Esophagus mucosa (tissue), 1 donor: ENCODE data around the gene LEMD3. TPM values are rescaled to one million over a fixed set of nuclear protein-coding genes. Genes with fewer than 3 reads are reported as not detected.

Source experiments
- ATAC-seq: fragments of 200-7000 bp; cut with Tn5 transposase; one replicate; pipeline ENCODE4 v1.9.1; 2020
- total RNA-seq: library from RNA; stranded (reverse); gene quantifications from one replicate; pipeline ENCODE4 v1.2.4, GENCODE V29; 2023
- donor health status: DM: yes; HTN: yes; CAD: no.

LEMD3 gene
- total RNA-seq, 1 donor from 2014 or later: 14.1 TPM

DNA sequence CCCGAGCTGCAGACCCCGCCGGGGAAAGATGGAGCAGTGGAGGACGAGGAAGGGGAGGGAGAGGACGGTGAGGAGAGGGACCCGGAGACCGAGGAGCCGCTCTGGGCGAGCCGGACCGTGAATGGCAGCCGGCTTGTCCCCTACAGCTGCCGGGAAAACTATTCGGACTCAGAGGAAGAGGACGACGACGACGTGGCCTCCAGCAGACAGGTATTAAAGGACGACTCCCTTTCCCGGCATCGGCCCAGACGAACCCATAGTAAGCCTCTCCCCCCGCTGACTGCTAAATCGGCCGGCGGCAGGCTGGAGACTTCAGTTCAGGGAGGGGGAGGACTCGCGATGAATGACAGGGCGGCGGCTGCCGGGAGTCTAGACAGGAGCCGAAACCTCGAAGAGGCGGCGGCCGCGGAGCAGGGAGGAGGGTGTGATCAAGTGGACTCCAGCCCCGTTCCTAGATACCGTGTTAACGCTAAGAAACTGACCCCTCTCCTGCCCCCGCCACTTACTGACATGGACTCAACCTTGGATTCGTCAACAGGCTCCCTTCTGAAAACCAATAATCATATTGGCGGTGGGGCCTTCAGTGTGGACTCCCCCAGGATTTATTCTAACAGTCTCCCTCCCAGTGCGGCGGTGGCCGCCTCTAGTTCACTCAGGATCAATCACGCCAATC is 962 bp downstream of the LEMD3 start:
- ATAC-seq: peak; percentile 72

DNA sequence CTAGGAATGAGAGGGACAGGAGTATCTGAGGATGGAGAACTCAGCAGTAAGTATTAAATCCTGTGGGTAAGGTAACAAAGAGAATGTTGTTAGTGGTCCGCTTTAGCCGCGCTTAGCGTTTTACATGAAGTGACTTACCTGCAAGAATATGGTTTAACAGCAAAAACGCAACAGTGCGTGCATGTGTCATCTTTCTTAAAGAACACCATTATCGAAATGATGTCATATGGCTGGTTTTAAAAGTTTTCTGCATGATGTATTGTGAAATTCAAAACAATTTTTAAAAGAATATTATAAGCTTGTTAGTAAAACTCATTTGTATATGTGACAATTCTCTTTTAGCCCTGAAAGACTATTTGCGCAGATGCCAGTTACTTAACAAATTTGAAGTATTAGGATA is 1.7 kb downstream of the LEMD3 start:
- ATAC-seq: no peak

DNA sequence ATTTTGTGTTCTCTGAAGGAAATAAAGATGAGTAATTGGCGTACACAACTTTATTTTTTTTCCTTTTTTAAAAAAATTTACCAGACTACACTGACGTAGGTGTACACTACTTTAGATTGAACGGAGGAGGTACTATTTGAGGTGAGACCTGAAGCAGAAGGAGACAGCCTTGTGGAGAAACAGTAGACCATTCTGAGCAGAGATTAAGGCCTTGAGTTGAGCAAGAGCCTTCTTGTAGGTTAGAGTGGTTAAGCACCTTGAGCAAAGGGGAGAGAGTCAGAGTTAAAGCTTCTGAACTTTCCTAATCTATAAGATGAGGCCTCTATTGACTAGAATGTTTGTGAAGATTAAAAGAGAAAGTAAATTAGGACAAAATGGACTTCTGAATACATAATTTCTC is 2.5 kb downstream of the LEMD3 start:
- no peak for ATAC-seq

DNA sequence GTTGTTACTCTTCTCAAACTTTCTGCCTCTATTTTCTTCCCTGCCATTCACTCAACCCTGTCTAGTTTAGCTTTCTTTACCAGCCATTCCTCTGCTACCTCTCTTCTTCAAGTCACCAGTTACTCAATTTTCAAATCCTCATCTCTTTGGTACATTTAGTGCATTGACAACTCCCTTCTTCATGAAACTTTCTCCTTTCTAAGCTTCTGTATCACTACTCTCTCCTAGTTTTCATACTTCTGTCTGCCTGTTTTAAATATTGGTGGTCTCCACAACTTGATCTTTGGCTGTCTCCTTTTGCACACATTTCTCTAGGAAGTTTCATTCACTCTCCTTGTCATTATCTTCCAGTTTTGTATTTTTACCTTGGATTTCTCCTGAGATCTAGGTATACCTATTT is 6.0 kb downstream of the LEMD3 start:
- ATAC-seq: no peak

DNA sequence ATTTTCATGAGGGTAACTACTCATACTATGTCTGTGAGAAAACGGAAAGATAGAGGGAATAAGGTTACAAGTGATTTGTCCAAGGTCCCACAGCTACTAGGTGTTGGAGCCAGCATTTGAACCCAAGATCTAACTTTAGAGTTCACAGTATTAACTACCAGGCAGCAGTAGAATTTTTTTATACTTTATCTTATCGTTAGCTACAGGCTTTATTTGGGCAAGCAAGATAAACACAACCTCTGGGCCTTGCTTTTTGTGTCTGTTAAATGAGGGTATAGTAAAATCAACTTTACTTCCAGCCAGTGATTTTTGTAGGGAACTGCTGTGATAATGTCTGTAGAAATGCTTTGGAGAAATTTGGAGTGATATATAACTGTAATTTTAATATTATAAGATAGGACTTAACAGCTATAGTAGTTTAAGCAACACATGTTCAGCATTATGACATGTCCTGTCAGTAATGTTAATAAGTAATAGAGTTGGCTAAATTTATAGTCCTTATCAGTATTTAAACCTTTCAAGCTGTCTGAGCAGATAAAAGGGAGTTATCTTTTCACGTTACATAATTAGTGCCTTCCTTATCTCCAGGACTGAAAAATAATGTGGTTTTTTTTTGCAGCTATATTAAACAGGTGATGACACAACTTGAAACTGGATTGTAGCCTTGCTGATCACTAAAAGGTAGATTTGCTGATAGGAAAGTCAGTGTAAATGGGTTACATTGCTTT is 12.8 kb downstream of the LEMD3 start:
- no peak for ATAC-seq

DNA sequence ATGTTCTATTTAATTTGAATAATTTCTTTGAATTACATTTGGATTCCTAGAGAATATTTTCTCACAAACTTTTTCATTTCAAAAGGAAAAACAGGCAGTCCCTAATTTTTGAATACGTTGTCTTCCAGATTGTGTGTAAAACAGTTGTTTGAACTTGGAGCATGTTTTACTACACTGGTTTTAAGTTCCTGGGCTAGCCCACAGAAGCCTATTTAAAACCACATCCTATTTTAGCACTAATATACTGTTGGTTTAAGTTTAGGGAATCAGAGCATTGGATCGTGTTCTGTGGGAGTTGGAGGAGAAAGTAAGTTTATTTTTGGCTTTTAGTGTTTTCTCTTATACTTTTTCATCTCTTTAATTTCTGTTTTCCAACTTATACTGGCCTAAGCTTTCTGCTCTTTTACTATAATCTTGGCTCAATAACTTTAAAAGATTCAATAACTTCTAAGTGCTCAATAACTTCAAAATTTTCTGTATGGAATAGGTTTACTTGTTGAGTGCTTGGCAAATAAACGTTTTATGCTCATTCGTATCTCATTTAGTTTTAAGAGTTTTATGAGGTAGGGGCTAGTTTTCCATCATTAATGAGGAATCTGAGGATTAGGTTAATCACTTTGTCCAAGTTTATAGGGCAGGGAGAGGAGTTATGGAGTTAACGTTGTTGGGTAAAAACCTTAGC is 14.9 kb downstream of the LEMD3 start:
- ATAC-seq: no peak

DNA sequence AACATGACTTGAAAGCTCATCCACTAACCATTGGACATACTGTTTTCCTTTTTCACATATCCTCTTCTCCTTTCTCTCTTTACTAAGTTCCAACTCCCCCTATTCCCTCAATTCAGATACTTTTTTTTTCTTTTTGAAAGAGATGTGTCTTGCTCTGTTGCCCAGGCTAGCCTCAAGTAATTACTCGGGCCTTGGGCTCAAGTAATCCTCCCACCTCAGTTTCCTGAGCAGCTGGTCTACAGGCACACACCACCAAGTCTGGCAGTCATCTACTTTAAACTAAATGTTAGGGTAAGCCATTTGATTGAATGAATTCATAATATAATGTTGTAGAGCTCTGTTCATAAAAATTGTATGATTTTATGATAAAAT is 15.5 kb downstream of the LEMD3 start:
- no peak for ATAC-seq

DNA sequence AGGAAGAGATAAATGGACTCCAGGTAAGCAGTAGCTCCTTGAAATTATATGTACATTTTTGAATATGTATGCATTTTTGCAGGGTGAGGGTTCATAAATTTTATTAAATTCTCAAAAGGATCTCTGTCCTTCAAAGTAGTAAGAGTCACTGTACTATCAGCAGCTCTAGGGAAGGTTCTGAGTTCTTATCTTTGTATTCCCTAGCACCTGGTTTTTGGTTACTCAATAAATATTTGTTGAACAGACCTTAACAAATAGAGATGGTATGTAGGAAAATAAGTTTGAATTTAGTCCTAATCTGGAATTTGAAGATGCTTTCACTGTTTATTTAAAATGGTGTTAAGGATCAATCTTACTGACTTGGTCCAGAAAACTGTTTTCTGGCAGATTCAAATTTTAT is 18.3 kb downstream of the LEMD3 start:
- ATAC-seq: no peak

DNA sequence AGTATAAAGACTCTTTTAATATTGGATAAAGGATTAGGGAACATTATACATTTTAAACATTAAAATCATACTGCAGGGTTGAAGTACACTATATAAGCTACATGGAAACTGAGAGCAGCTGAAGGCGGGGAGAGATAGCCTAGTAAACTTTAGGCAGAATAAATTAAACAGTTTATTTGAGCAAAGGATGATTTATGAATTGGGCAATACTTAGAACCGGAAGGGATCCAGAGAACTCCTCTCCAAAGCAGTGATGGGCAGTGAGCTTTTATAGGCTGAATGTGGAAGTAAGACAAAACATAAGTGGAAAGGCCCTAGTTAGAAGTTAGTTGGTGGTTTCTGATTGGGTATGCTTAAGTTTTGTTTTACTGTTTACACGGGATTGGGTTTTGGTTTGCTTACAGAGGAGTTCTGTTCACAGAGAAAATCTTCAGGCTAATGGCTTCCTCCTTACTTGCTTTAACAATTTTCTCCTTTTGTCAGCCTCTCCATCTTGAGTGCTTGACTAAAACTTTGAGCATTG is 18.9 kb downstream of the LEMD3 start:
- ATAC-seq: no peak

DNA sequence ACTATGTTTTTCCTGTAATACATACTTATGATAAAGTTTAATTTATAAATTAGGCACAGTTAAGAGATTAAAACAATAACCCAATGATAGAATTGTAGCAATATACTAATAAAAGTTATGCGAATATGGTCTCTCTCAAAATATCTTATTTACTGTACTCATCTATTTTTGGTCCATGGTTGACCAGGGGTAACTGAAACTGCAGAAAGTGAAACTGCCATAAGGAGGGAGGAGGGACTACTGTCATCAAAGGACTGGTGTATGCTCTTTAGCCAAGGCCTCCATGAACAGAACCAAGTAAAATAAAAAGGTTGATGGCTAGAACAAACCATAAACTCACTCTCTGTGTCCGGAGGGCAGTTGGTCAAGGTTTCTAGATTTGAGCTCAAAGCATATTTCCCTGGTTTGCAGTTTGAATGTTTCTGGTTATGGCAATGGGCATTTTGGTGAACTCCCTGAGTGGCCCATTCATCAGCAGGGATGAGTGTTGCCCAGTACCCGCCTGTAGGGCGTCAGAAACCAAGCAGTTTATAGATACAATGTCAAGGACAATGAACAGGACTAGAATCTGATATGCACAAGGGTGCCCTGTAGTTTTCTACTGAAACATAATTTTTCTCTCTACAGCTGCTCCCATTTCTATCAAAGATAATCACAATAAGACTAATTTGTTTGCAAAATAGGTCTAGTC is 19.8 kb downstream of the LEMD3 start:
- ATAC-seq: no peak

DNA sequence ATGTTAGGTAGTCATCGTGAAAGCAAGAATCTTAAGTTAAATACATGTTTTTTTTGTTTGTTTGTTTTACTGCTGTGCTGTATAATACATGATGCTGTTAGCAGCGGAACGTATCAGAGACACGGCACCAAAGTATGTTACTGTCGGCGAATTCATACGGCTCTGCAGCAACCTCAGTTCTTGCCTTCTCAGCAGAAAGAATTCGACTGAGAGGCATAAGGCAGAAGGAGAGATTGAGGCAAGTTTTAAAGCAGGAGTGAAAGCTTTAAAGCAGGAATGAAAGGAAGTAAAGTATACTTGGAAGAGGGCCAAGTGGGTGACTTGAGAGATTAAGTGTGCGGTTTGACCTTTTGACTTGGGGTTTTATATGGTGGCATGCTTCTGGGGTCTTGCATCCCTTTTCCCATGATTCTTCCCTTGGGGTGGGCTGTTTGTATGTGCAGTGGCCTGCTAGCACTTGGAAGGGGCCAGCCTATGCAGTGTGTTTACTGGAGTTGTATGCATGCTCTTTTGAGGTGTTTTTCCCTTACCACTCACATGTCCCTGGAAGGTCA is 23.7 kb downstream of the LEMD3 start:
- no peak for ATAC-seq

DNA sequence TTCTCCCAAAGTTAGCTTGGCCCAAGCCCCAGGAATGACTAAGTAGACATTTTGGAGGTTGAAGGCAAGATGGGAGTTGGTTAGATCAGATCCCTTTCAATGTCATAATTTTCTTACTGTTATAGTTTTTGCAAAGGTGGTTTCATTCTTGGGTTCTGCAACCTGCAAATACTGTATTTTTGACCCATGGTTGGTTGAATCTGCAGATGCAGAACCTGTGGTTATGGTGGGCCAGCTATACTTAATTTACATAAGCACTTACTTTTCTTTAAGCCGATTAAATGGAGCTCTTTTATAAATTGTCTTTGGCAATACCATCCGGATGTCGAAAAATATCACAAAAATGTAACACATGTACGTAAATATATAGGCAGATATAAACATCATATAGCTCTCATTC is 25.6 kb downstream of the LEMD3 start:
- ATAC-seq: no peak

DNA sequence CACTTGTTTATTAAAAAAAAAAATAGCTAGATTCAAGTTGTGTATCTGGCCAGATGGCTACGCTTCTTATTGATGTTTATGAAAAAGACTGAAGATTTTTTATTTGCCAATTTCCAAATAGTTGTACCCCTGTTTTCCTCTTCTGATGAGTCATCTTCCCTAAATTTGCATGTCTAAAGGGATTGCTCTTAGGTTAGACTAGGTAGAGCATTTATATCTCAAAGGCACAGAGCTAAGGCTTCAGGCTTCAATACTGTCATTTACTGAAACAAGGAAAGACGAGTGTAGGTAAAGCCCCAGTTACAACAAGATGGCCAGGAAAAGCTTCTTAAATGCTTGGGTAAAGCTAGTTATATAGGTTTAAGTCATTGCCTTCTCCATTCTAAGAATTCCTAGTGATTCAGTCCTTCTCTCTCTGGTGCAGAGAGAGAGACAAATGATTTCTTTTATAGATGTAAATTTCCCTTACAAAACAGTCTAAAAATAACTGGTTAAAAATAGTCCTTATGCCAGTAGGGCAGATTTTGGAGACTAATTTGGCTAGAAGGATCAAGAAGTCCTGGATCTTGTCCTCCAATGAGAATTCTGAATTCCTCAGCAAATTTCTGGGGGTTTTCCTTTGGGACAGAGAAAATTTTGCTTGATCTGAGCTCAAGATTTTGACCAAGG is 26.1 kb downstream of the LEMD3 start:
- ATAC-seq: peak; percentile 51

DNA sequence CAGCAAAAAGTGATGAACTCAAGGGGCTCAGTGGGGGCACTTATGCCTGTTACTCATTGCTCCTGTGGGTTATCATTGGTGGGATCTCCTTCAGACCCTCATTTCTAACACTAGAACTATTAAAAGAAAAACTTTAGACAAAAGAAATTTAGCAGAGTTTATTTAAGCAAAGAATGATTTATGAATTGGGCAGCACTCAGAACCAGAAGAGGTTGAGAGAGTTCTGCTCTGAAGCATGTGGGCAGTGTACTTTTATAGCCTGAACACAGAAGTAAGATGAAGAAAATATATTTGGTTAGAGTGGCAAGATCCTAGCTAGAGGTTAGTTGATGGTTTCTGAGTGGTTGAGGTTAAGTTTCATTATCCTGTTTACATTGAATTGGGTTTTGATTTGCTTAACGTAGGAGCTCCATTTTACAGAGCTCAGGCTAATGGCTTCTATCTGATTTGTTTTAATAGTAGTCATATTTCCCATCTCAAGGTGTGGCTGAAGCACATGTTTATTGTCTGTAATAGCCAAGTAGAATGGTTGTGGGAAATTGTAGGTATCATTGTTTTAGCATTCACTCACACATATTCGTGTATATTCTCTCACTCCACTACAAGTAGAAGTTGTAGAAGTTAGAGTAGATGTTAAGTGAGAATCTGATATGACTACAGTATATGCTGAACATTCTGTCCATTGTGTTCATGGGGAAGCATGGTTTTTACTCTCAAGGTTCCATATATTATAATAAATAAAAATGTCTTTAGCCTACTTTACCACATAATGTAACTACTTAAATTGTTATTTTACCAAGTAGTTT is 27.6 kb downstream of the LEMD3 start:
- ATAC-seq: no peak

DNA sequence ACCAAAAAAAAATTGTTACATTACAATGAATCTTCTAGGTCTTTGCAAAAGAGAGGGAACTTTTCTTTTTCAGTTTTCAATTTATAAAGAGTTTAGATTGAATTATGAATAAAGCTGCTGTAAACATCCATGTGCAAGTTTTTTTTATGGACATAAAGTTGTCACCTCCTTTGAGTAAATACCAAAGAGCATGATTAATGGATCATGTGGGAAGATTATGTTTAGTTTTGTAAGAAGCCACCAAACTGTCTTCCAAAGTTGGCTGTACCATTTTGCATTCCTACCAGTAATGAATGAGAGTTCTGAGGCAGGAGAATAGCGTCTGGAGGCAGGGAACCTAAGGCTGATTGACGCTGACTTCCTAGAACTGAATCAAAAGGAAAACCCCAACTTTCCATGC is 30.2 kb downstream of the LEMD3 start:
- ATAC-seq: no peak

DNA sequence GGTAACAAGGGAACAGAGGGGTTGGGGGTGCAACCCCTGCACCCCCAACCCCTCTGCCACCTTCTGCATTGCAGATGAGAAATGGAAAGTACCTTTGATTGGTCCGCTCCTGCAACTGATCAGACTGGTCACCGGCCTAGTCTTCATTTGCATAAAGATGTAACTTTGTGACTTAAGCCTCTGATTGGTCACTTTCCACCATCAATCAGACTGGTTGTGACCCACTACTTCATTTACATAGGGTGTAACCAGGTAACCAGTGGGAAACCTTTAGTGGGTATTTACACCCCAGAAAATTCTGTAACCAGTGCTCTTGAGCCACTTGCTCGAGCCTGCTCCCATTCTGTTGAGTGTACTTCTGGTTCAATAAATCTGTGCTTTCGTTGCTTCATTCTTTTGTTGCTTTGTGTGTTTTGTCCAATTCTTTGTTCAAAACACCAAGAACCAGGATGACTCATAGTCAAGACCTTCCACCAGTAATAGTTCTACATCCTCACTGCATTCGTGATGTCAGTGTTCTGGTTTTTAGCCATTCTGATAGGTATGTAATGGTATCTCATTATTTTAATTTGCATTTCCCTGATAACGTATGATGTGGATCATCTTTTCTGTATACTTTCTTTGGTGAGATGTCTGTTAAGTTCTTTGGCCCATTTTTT is 30.8 kb downstream of the LEMD3 start:
- no peak for ATAC-seq

DNA sequence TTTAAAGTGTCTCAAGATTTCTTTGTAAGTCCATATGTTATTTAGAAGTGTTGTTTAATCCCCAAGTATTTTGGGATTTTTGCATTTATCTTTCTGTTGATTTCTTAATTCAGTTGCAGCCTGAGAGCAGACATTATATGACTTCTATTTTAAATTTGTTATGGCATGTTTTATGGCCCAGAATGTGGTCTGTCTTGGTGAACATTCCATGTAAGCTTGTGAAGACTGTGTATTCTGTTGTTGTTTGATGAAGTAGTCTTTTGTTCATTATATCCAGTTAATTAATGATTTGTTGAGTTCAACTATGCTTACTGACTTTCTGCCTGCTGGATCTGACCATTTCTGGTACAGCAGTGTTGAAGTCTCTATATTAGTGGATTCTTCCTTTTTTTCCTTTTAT is 34.0 kb downstream of the LEMD3 start:
- no peak for ATAC-seq

DNA sequence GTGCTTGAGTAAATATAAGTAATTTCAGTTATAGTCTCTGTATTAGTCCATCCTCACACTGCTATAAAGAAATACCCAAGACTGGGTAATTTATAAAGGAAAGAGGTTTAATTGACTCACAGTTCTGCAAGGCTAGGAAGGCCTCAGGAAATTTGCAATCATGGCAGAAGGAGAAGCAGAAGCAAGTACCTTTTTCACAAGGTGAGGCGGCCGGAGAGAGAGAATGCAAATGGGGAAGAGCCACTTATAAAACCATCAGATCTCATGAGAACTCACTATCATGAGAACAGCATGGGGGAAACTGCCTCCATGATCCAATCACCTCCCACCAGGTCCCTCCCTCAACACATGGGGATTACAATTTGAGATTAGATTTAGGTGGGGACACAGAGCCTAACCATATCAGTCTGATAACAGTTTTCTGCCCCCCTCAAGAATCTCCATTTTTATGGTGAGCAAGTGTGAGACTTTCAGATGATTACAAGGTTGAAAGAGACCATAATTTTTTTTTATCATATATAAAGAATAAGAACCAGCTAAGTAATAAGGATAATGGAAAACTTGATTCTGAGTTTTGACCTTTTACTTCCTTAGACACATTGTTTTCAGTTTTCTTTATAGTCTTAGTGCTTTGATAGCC is 35.6 kb downstream of the LEMD3 start:
- no peak for ATAC-seq

DNA sequence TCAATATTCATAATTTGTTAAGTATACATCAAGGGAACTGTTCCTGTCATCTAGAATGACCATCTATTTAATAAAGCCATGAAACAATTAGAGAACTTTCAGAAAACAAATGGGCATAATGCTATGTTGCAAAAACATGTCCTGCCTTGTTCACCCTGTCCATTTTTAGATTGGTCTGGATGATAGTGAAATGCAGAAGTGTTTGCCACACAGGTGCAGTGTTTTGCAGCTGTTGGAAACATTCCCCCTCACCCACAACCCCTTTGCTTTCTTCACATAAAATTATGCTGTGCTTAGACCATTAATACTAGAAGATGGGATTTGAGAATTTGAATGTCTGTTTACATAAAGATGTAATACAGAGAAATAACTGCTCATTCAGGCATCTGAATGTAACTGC is 36.5 kb downstream of the LEMD3 start:
- no peak for ATAC-seq

DNA sequence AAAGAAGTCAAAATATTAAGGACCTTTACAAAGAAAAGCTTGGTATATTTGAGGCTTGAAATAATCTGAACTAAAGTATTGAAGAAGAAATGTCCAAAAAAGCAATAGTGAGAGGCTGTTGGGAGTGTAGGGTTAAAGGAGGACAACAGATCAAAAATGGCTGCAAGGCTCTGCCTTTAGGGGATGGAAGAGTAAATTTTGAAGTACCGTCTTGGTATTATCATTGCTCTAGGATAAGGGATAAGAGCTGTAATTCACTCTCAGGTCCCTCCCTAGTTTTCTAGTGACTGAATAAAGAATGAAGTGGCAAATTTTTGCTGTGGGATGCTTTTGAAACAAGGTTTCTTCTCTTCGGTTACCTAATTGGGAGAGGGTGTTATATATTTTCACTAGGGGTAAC is 38.7 kb downstream of the LEMD3 start:
- ATAC-seq: no peak
